Endothelial cell of umbilical vein (primary cell): ENCODE measurements around the gene FRMD4A. TPM values are rescaled to one million over a fixed set of nuclear protein-coding genes. Genes with fewer than 3 reads are reported as not detected.

Experiments used
- BruUV-seq: library from RNA; stranded (reverse); fragments of 400-500 nt; replicated peaks from 2 replicates; lab custom pipeline; 2021; lab: Mats Ljungman, UMichigan
- CTCF ChIA-PET: fragments of 300-600, 350-600 bp; sonication (Branson Sonifier 250); formaldehyde crosslinking; loops from one replicate; lab custom pipeline; 2021; ENCODE audit warnings: antibody characterized with exemption, inconsistent platforms; lab: Charles Lee
- POLR2A ChIA-PET: fragments of 300-600, 350-600 bp; sonication (Branson Sonifier 250); formaldehyde crosslinking; loops from one replicate; lab custom pipeline; 2021; ENCODE audit warnings: antibody characterized with exemption, inconsistent platforms; lab: Charles Lee
- DNase-seq: peaks from one replicate; pipeline ENCODE4 v3.0.0-alpha.2; 2011; ENCODE audit warnings: low read depth, low spot score
- FAIRE-seq: peaks from 2 replicates; lab custom pipeline; 2011; peaks lifted over from hg19 to GRCh38; lab: Jason Lieb, UNC
- H2AFZ ChIP-seq: 2 replicates; pipeline ENCODE4 v1.6.0; 2012; ENCODE audit warnings: low read depth, low read length, control low read depth, inconsistent platforms
- H3K27ac ChIP-seq: 2 replicates; pipeline ENCODE4 v1.5.1; 2011; ENCODE audit warnings: low read depth, mild to moderate bottlenecking, control low read depth, low read length, moderate library complexity; ENCODE audit not compliant: insufficient read depth
- H3K27me3 ChIP-seq, 2 experiments: 2 replicates each; pipeline versions ENCODE4 v1.6.0 to v1.6.1; 2011; ENCODE audit warnings: low read length in 2 of 2, mixed read lengths in 1 of 2; ENCODE audit not compliant: control insufficient read depth in 2 of 2, insufficient read depth in 2 of 2
- H3K36me3 ChIP-seq, 2 experiments: 2 replicates in 1 of 2; 3 replicates in 1 of 2; pipeline ENCODE4 v1.5.1; 2011; ENCODE audit warnings: low read length in 2 of 2, mild to moderate bottlenecking in 1 of 2, moderate library complexity in 1 of 2; ENCODE audit not compliant: control insufficient read depth in 2 of 2, insufficient read depth in 2 of 2; ENCODE audit errors: extremely low read depth in 1 of 2
- H3K4me1 ChIP-seq: 3 replicates; pipeline ENCODE4 v1.5.1; 2011; ENCODE audit warnings: mild to moderate bottlenecking, low read length; ENCODE audit not compliant: control insufficient read depth, insufficient read depth; ENCODE audit errors: extremely low read depth
- H3K4me2 ChIP-seq: 2 replicates; pipeline ENCODE4 v1.6.1; 2011; ENCODE audit warnings: low read length, control low read depth, mixed read lengths; ENCODE audit not compliant: insufficient read depth
- H3K4me3 ChIP-seq, 3 experiments: fragments of 200-600 bp in 1 of 3; sonication (generic), shearing (Covaris generic) in 1 of 3; replicated peaks in 1 of 3; 2 replicates each; pipeline ENCODE4 v1.5.1; 2011 to 2016; ENCODE audit warnings: control low read depth in 3 of 3, low read length in 3 of 3, mild to moderate bottlenecking in 2 of 3, inconsistent platforms in 1 of 3, low read depth in 1 of 3, moderate library complexity in 1 of 3; ENCODE audit not compliant: insufficient read depth in 1 of 3
- H3K79me2 ChIP-seq: 2 replicates; pipeline ENCODE4 v1.6.0; 2012; ENCODE audit warnings: low read length, inconsistent platforms; ENCODE audit not compliant: control insufficient read depth, insufficient read depth
- H3K9ac ChIP-seq: replicated peaks from 2 replicates; pipeline ENCODE3; 2011; ENCODE audit warnings: low read length, control low read depth; ENCODE audit not compliant: insufficient read depth; ENCODE audit errors: extremely low read depth
- H3K9me1 ChIP-seq: replicated peaks from 3 replicates; pipeline ENCODE4 v1.6.0; 2011; ENCODE audit warnings: mild to moderate bottlenecking, low read length; ENCODE audit not compliant: control insufficient read depth, insufficient read depth; ENCODE audit errors: extremely low read depth
- H3K9me3 ChIP-seq: replicated peaks from 2 replicates; pipeline ENCODE4 v1.5.1; 2012; ENCODE audit warnings: low read length, inconsistent platforms; ENCODE audit not compliant: control insufficient read depth, insufficient read depth
- H4K20me1 ChIP-seq: replicated peaks from 2 replicates; pipeline ENCODE3; 2011; ENCODE audit warnings: mild to moderate bottlenecking, low read length; ENCODE audit not compliant: control insufficient read depth, insufficient read depth; ENCODE audit errors: extremely low read depth
- EZH2 ChIP-seq: IDR thresholded peaks from 2 replicates; pipeline ENCODE4 v1.6.1; 2012; ENCODE audit warnings: borderline replicate concordance, low read depth, mild to moderate bottlenecking, moderate library complexity, low read length, inconsistent platforms; ENCODE audit not compliant: severe bottlenecking
- FOS ChIP-seq: IDR thresholded peaks from 2 replicates; pipeline ENCODE4 v1.6.1; 2011; ENCODE audit warnings: mild to moderate bottlenecking, low read length, moderate library complexity, borderline replicate concordance; ENCODE audit not compliant: insufficient read depth
- GATA2 ChIP-seq: IDR thresholded peaks from 2 replicates; pipeline ENCODE4 v1.7.0; 2011; ENCODE audit warnings: low read depth, mild to moderate bottlenecking, moderate library complexity, mixed read lengths, low read length; ENCODE audit not compliant: insufficient read length, insufficient read depth
- JUN ChIP-seq: IDR thresholded peaks from 2 replicates; pipeline ENCODE4 v1.6.1; 2011; ENCODE audit warnings: borderline replicate concordance, low read depth; ENCODE audit not compliant: insufficient read length, insufficient read depth
- MYC ChIP-seq: IDR thresholded peaks from one replicate; pipeline ENCODE4 v1.6.1; 2011; ENCODE audit warnings: mild to moderate bottlenecking, low read depth, low read length
- POLR2A ChIP-seq: IDR thresholded peaks from 2 replicates; pipeline ENCODE4 v1.6.1; 2012; ENCODE audit warnings: low read depth, mild to moderate bottlenecking, control low read depth, low read length
- POLR2AphosphoS5 ChIP-seq: IDR thresholded peaks from 2 replicates; pipeline ENCODE4 v1.6.1; 2012; ENCODE audit warnings: low read depth, mild to moderate bottlenecking, control low read depth, low read length, moderate library complexity; ENCODE audit not compliant: insufficient read depth
- dilution Hi-C: fragments of 300-500 bp; cut with MboI; formaldehyde crosslinking; loops from one replicate; pipeline ENCODE4 v1.15.0; 2019; ENCODE audit warnings: low sequenced_read_pairs; ENCODE audit not compliant: extremely low pct_ligation_motif_present
- intact Hi-C: fragments of 100-400 bp; cut with micrococcal nuclease; formaldehyde crosslinking; loops from one replicate; pipeline ENCODE4 v1.10.0; 2022
- polyA plus RNA-seq, 4 experiments: library from polyadenylated mRNA; depleted of rRNA in 3 of 4; stranded (reverse) in 3 of 4; unstranded in 1 of 4; fragments of >200 nt; gene quantifications; 2 replicates each; pipeline versions ENCODE4 v1.2.1 to v1.2.3, GENCODE V29; 2011 to 2012; ENCODE audit warnings: missing spikeins in 1 of 4
- total RNA-seq: library from RNA; stranded (reverse); gene quantifications from 2 replicates; pipeline ENCODE4 v1.2.3, GENCODE V29; 2021
- TF ChIP-seq, protein P1 (sequence below), 2 donors: IDR thresholded peaks; 1 replicate in 1 of 2; 2 replicates in 1 of 2; pipeline ENCODE4 v1.5.1; 2011; ENCODE audit warnings: low read length in 2 of 2, mild to moderate bottlenecking in 2 of 2, moderate library complexity in 2 of 2, control low read depth in 1 of 2, inconsistent platforms in 1 of 2, low read depth in 1 of 2; ENCODE audit not compliant: insufficient read depth in 1 of 2; ENCODE audit errors: extremely low read depth in 1 of 2
- TF ChIP-seq, protein P2 (sequence below): IDR thresholded peaks from 2 replicates; pipeline ENCODE4 v1.6.1; 2011; ENCODE audit not compliant: insufficient read depth, insufficient read length

Gene FRMD4A
- total and polyA plus RNA-seq, 2 donors (not counting 3 experiments of a cell fraction or from before 2014, with no cell fraction given): 123 to 148 TPM

DNA sequence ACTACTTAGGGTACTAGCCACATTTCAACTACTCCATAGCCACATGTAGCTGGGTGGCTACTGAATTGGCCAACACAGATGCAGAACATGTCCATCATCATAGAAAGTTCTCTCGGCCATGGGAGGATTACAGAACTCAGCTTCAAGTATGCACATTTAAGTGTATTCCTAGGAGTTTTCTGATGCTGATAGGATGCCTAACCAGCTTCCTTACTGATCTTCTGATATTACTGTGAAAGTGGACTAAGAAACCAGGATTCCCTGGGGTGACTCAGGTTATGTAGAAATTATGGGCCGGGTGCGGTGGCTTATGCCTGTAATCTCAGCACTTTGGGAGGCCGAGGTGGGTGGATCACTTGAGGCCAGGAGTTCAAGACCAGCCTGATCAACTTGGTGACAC is 125.5 kb downstream of the FRMD4A start:
- ChIA-PET CTCF (interaction anchor here (1.3 to 1.7 kb wide), 2 partner anchors 8 to 10 kb away, joined by 4 to 9 read pairs; no protein-coding TSS in a partner anchor), POLR2A (no interaction called here)
- Histone ChIP-seq H3K9me3 (no peaks in the 10 kb centered on the region), H3K9me1 (no peaks in the 10 kb centered on the region), H2AFZ (no peak overlapping the region), H3K4me3 (no peak overlapping the region), H3K79me2 (no peaks in the 10 kb centered on the region), H3K27ac (no peak overlapping the region), H3K27me3 (peaks cover 4 to 8% of the 10 kb centered on the region in 2 experiments), H3K4me1 (no peaks in the 10 kb centered on the region), H3K36me3 (no peaks in the 10 kb centered on the region), H3K9ac (no peak overlapping the region), H4K20me1 (no peaks in the 10 kb centered on the region), H3K4me2 (no peak overlapping the region)
- DNase-seq: no peak
- TF ChIP-seq POLR2AphosphoS5: no peak
- TF ChIP-seq FOS: no peak
- TF ChIP-seq MYC: no peak
- TF ChIP-seq POLR2A: no peak
- TF ChIP-seq, protein P1, sequence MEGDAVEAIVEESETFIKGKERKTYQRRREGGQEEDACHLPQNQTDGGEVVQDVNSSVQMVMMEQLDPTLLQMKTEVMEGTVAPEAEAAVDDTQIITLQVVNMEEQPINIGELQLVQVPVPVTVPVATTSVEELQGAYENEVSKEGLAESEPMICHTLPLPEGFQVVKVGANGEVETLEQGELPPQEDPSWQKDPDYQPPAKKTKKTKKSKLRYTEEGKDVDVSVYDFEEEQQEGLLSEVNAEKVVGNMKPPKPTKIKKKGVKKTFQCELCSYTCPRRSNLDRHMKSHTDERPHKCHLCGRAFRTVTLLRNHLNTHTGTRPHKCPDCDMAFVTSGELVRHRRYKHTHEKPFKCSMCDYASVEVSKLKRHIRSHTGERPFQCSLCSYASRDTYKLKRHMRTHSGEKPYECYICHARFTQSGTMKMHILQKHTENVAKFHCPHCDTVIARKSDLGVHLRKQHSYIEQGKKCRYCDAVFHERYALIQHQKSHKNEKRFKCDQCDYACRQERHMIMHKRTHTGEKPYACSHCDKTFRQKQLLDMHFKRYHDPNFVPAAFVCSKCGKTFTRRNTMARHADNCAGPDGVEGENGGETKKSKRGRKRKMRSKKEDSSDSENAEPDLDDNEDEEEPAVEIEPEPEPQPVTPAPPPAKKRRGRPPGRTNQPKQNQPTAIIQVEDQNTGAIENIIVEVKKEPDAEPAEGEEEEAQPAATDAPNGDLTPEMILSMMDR (IDR thresholded peaks at IDR 0.05; ENCODE audit: extremely low read depth in 1 of 2, insufficient read depth in 1 of 2, low read depth in 1 of 2, low read length in 2 of 2): no peak
- TF ChIP-seq EZH2: no peak
- no peak for TF ChIP-seq JUN
- TF ChIP-seq, protein P2, sequence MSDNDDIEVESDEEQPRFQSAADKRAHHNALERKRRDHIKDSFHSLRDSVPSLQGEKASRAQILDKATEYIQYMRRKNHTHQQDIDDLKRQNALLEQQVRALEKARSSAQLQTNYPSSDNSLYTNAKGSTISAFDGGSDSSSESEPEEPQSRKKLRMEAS: no peak
- no peak for TF ChIP-seq GATA2
- intact Hi-C loops: no loop called here
- BruUV-seq: no TSS peak
- dilution Hi-C loops: no loop called here
- FAIRE-seq: no peak
